ENCODE results near the gene SAMSN1. TPM values are rescaled to one million over a fixed set of nuclear protein-coding genes. Genes with fewer than 3 reads are reported as not detected.

The SAMSN1 gene
- polyA plus RNA-seq, 2 of the 4 experiments (the other 2 are of a cell fraction): 0.06 TPM; not detected in 1

- FAIRE-seq (no peak), ATAC-seq (no peak), DNase-seq (ENCODE audit: low read depth in 1 of 2, low spot score in 1 of 2) (no peak)
- Histone ChIP-seq H3K9me3 (no peaks in the 10 kb centered on the region), H3K27ac (no peak overlapping the region), H3K4me1 (no peaks in the 10 kb centered on the region), H3K4me3 (no peak overlapping the region), H3K4me2 (no peak overlapping the region)
- WGBS (ENCODE audit: missing lambda C conversion rate): 20% methylated on average over 7 of the region's 7 CpGs
- POLR2A ChIA-PET: no interaction called here
- TF ChIP-seq MAFK (IDR thresholded peaks at IDR 0.05; ENCODE audit: partially characterized antibody): no peak
- TF ChIP-seq KDM1A (IDR thresholded peaks at IDR 0.05; ENCODE audit: low read depth): no peak
- TF ChIP-seq NPAS2 (CRISPR knock-in tag; IDR thresholded peaks at IDR 0.05; ENCODE audit: borderline replicate concordance): no peak
- TF ChIP-seq, protein P1, sequence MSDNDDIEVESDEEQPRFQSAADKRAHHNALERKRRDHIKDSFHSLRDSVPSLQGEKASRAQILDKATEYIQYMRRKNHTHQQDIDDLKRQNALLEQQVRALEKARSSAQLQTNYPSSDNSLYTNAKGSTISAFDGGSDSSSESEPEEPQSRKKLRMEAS (IDR thresholded peaks at IDR 0.05): no peak
- no peak for TF ChIP-seq NR3C1 (IDR thresholded peaks at IDR 0.05)
- TF ChIP-seq RARB (CRISPR knock-in tag; IDR thresholded peaks at IDR 0.05): no peak
- TF ChIP-seq CEBPB (IDR thresholded peaks at IDR 0.05): no peak
- no peak for TF ChIP-seq BHLHE40 (IDR thresholded peaks at IDR 0.05; ENCODE audit: low read depth, low read length)
- no peak for TF ChIP-seq ZFP36 (IDR thresholded peaks at IDR 0.05; ENCODE audit: borderline replicate concordance, partially characterized antibody)
- TF ChIP-seq NFE2L2 (conservative IDR thresholded peaks at IDR 0.05; ENCODE audit: low read length): no peak
- no peak for TF ChIP-seq GATA3 (IDR thresholded peaks at IDR 0.05; ENCODE audit: borderline replicate concordance)
- TF ChIP-seq MAZ (IDR thresholded peaks at IDR 0.05; ENCODE audit: borderline replicate concordance, low read depth, low read length): no peak
- TF ChIP-seq RAD21 (conservative IDR thresholded peaks at IDR 0.05 in 1 of 2, IDR thresholded peaks at IDR 0.05 in 1 of 2): no peak
- TF ChIP-seq ZC3H11A (IDR thresholded peaks at IDR 0.05): no peak
- no peak for TF ChIP-seq EHMT2 (IDR thresholded peaks at IDR 0.05; ENCODE audit: low read depth)
- no peak for TF ChIP-seq HOXA7 (CRISPR knock-in tag; IDR thresholded peaks at IDR 0.05)
- TF ChIP-seq ZNF302 (CRISPR knock-in tag; IDR thresholded peaks at IDR 0.05): no peak
- CTCF ChIA-PET: no interaction called here
Measured at GRCh38 chr21:14567331-14568279, 21.5 kb upstream of the SAMSN1 start.

GRCh38 chr21:14566894-14567293 lies 20.8 kb upstream of the SAMSN1 start:
- Histone ChIP-seq H3K27ac (no peak overlapping the region), H3K4me1 (no peaks in the 10 kb centered on the region), H3K4me2 (no peak overlapping the region), H3K4me3 (no peak overlapping the region), H3K9me3 (no peaks in the 10 kb centered on the region)
- DNase-seq (ENCODE audit: low read depth in 1 of 2, low spot score in 1 of 2): no peak
- no peak for ATAC-seq
- no peak for FAIRE-seq
- TF ChIP-seq HOXA7 (CRISPR knock-in tag; IDR thresholded peaks at IDR 0.05) (no peak), HES2 (IDR thresholded peaks at IDR 0.05) (no peak), JUNB (IDR thresholded peaks at IDR 0.05) (no peak), PHF8 (IDR thresholded peaks at IDR 0.05; ENCODE audit: borderline replicate concordance, low read depth) (no peak), HDAC2 (IDR thresholded peaks at IDR 0.05) (no peak), POLR2A (IDR thresholded peaks at IDR 0.05; ENCODE audit: low read length) (no peak), CEBPB (IDR thresholded peaks at IDR 0.05) (no peak), HEYL (CRISPR knock-in tag; IDR thresholded peaks at IDR 0.05) (no peak), FOXS1 (CRISPR knock-in tag; IDR thresholded peaks at IDR 0.05) (no peak), USF2 (IDR thresholded peaks at IDR 0.05) (no peak), RARB (CRISPR knock-in tag; IDR thresholded peaks at IDR 0.05) (no peak), MAFK (IDR thresholded peaks at IDR 0.05; ENCODE audit: partially characterized antibody) (no peak), CTCF (IDR thresholded peaks at IDR 0.05) (no peak), CBX8 (IDR thresholded peaks at IDR 0.05) (no peak), MAZ (IDR thresholded peaks at IDR 0.05; ENCODE audit: borderline replicate concordance, low read depth, low read length) (no peak)
- TF ChIP-seq, protein P2, sequence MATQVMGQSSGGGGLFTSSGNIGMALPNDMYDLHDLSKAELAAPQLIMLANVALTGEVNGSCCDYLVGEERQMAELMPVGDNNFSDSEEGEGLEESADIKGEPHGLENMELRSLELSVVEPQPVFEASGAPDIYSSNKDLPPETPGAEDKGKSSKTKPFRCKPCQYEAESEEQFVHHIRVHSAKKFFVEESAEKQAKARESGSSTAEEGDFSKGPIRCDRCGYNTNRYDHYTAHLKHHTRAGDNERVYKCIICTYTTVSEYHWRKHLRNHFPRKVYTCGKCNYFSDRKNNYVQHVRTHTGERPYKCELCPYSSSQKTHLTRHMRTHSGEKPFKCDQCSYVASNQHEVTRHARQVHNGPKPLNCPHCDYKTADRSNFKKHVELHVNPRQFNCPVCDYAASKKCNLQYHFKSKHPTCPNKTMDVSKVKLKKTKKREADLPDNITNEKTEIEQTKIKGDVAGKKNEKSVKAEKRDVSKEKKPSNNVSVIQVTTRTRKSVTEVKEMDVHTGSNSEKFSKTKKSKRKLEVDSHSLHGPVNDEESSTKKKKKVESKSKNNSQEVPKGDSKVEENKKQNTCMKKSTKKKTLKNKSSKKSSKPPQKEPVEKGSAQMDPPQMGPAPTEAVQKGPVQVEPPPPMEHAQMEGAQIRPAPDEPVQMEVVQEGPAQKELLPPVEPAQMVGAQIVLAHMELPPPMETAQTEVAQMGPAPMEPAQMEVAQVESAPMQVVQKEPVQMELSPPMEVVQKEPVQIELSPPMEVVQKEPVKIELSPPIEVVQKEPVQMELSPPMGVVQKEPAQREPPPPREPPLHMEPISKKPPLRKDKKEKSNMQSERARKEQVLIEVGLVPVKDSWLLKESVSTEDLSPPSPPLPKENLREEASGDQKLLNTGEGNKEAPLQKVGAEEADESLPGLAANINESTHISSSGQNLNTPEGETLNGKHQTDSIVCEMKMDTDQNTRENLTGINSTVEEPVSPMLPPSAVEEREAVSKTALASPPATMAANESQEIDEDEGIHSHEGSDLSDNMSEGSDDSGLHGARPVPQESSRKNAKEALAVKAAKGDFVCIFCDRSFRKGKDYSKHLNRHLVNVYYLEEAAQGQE (IDR thresholded peaks at IDR 0.05): no peak
- POLR2A ChIA-PET: no interaction called here
- WGBS (ENCODE audit: missing lambda C conversion rate): 67% methylated on average over 4 of the region's 5 CpGs
- CTCF ChIA-PET: no interaction called here

Data from A549 (cell line).